NOMO-1 treated with DMSO at 0.1 percent for 48 hours (cell line): ENCODE results near the gene FNDC8.
"Not testable (repeated sequence)": the region's sequence is repeated elsewhere in the genome, so short reads cannot be mapped to it uniquely, and the experiment has no call there.

Source experiments
- DNase-seq: peaks from one replicate; lab custom pipeline; 2025; ENCODE audit not compliant: unreplicated experiment; lab: John Stamatoyannopoulos, UW

The FNDC8 gene

GRCh38 chr17:35094902-35095301, 26.5 kb upstream of the FNDC8 start:
- DNase-seq = no peak

GRCh38 chr17:35095741-35096140, 25.7 kb upstream of the FNDC8 start:
- no peak for DNase-seq

- DNase-seq = no peak
Observed at GRCh38 chr17:35097776-35098175, 23.6 kb upstream of the FNDC8 start.

DNA sequence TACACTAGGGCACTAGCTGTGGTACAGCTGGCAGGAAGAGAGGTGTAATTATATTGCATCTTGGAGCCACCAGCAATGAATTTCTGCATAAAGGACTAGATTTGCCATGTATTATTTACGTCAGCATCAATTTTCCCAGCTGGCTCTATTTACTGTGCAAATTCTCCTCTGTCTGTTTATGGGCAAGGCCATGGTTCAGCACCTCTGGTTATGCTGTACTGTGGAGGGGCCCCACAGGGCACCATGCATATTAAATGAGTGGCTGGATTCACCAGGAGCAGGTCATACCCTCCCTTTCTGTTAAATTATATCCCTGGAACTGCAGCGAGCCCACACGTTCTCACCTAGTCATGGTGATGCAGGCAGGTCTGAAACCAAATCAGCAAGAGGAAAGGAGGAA, 21.5 kb upstream of the FNDC8 start:
- DNase-seq = no peak

DNA sequence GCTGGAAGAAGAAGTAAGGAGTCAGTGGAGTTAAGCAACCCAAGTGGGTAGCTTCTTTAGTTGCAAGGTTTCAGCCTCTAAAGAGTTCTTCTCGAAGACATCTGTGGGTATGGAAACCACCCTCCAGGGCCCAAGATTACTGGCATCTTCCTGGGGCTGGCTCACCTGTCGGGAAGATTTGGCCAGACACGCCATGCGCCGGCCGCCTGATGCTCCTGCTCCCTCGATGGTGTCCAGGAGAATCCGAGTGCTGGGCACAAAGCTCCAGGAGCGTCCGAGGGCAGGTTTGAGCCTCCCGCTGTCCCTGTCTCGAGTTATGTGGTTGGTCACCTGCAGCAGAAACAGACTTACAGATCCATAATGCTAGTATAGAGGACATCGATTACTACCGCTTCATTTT, 20.4 kb upstream of the FNDC8 start:
- no peak for DNase-seq

DNA sequence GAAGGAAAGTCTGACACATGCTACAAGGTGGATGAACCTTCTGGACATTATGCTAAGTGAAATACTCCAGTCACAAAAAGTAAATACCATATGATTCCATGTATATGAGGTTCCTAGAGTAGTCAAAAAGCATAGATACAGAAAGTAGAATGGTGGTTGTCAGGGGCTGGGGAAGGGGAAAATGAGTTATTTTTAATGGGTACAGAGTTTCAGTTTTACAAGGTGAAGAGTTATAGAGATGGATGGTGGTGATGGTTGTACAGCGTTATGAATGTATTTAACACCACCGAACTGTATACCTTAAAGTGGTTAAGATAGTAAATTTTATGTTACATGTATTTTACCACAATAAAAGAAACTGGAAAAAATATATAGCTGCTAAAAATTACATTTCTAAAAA, 19.7 kb upstream of the FNDC8 start:
- no peak for DNase-seq

DNA sequence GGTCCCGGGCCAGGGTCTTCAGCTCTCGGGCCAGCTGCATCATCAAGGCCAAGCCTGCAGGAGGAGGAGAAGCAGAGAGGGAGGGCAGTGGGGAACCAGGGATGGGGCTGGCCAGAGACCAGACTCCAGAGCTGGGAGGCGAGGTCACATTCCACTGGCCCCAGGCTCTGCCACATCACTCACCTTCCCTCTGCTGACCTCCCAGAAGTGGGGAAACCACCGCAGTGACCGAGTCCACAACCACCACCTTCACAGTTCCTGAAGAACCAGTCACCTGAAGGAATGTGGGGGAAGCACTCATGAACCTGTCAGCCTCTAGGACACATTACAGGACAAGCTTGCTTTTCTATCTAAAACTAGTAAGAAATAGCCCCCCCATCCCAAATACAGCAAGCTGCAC, 18.1 kb upstream of the FNDC8 start:
- no peak for DNase-seq

- DNase-seq = no peak
Observed at GRCh38 chr17:35104844-35105450, 16.5 kb upstream of the FNDC8 start.

DNA sequence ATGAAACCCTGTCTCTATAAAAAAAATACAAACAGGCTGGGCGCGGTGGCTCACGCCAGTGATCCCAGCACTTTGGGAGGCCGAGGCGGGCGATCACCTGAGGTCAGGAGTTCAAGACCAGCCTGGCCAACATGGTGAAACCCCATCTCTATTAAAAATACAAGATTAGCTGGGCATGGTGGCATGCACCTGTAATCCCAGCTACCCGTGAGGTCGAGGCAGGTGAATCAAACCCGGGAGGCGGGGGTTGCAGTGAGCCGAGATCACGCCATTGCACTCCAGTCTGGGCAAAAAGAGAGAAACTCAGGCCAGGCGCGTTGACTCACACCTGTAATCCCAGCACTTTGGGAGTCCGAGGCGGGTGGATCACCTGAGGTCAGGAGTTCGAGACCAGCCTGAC, 10.6 kb upstream of the FNDC8 start:
- not testable (repeated sequence) for DNase-seq

DNA sequence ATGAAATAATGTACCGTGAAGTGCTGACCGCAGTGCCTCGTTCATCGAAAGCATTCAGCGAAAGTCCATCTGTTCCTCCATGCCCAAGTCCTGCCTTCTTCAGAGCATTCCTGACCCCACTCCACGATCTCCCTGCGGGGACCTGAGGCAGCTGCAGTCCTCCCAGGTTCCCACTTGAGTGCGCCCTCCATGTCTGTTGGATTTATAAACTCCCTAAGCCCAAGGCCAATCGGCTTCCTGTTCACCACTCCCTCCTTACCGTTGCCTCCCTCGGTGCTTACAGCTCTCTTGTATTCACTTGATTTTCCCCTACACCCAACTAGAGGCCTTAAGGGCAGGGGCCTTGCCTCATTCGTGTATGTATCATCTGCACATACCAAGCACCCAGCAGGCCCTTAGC, 4.6 kb upstream of the FNDC8 start:
- DNase-seq = no peak

DNA sequence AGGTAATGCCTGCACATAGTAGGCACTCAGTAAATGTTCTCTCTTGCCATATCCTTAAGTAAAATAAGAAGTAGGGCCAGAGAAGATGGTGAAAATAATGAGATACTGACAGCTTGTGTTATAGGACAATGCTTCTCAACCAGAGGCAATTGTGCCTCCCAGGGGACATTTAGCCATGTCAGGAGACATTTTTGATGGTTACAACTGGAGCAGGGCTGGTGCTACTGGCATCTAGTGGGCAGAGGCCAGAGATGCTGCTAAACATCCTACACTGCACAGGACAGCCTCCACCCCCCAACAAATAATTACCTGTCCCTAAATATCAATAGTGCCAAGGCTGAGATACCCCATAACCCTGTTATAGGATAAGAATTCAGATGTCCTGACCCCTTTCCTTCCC, 3.4 kb upstream of the FNDC8 start:
- no peak for DNase-seq

GRCh38 chr17:35119370-35120165, 1.8 kb upstream of the FNDC8 start, which contains the start of gene RAD51D:
TSS of gene RAD51D (minus strand) at chr17:35119860. CDS start at chr17:35119613, 247 bp downstream.
- peak; percentile 65 for DNase-seq

DNA sequence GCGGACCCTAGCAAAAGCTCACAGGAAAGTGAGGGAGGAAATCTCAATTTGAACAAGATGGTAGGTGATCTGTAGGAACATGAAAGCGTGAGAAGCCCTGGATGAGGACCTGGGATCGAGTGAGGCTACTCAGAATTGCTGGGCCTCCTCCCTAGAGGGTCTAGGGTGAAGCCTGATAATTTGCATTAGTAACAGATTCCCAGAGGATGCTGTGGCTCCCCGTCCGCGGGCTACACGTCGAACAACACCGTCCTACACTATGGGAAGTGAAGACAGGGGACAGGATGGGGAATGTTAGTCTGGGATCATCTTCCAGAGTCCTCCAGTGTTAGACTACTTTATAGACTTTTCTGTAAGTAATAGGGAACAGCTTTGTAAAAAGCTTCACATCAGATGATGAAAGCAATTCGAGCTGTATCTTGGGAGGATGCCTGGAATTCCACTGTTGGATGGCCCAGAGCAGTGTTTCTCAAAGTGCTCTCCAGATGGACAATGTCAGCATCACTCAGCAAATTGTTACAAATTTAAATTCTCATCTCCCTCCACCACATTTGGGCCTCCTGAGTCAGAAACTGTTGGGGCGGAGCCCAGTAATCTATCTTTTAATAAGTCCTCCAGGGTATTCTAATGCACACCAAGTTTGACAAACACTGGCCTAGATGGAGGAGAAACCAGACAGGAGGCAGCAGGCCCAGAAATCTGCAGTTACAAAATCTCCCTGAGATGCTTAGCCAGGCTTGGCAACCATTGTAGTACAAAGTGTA, 6.5 kb downstream of the FNDC8 start:
- no peak for DNase-seq

- DNase-seq = no peak
Observed at GRCh38 chr17:35129154-35129972, 7.9 kb downstream of the FNDC8 start.

GRCh38 chr17:35129973-35130351, 8.5 kb downstream of the FNDC8 start:
- DNase-seq = no peak

GRCh38 chr17:35130392-35130791, 9.0 kb downstream of the FNDC8 start:
- DNase-seq = no peak

- no peak for DNase-seq
Observed at GRCh38 chr17:35132099-35132498, 10.7 kb downstream of the FNDC8 start.

GRCh38 chr17:35132816-35133550, 11.6 kb downstream of the FNDC8 start:
- DNase-seq = no peak

- no peak for DNase-seq
Observed at GRCh38 chr17:35135322-35135721, 13.9 kb downstream of the FNDC8 start.

DNA sequence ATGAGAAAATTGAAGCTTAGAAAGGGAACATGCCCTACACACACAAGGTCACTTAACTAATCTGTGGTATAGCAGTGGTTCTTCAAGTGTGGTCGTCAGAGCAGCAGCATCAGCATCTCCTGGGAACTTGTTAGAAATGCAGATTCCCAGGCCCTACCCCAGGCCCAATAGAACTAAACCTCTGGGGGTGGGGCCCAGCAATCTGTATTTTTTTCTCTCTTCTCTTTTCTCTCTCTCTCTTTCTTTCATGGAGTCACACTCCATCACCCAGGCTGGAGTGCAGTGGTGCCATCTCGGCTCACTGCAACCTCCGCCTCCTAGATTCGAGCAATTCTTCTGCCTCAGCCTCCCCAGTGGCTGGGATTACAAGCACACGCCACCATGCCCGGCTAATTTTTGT, 16.8 kb downstream of the FNDC8 start:
- DNase-seq = no peak
